Esophagus muscularis mucosa (tissue), 3 donors: ENCODE results near the gene APLP2.

Experiments used
- POLR2A ChIP-seq: fragments of 450-650 bp; IDR thresholded peaks from one replicate; pipeline ENCODE4 v1.6.1; 2017; ENCODE audit warnings: antibody characterized with exemption, moderate library complexity, mild to moderate bottlenecking, low read depth
- TF ChIP-seq, protein P1 (sequence below), 3 experiments: fragments of 200-600 bp in 2 of 3; fragments of 450-650 bp in 1 of 3; sonication (generic) in 2 of 3; IDR thresholded peaks; one replicate each; pipeline ENCODE4 v1.5.1; 2017 to 2019; ENCODE audit warnings: antibody characterized with exemption in 3 of 3, mild to moderate bottlenecking in 2 of 3, moderate library complexity in 1 of 3

GRCh38 chr11:130141561-130142341, 72.1 kb downstream of the APLP2 start:
- TF ChIP-seq, protein P1, sequence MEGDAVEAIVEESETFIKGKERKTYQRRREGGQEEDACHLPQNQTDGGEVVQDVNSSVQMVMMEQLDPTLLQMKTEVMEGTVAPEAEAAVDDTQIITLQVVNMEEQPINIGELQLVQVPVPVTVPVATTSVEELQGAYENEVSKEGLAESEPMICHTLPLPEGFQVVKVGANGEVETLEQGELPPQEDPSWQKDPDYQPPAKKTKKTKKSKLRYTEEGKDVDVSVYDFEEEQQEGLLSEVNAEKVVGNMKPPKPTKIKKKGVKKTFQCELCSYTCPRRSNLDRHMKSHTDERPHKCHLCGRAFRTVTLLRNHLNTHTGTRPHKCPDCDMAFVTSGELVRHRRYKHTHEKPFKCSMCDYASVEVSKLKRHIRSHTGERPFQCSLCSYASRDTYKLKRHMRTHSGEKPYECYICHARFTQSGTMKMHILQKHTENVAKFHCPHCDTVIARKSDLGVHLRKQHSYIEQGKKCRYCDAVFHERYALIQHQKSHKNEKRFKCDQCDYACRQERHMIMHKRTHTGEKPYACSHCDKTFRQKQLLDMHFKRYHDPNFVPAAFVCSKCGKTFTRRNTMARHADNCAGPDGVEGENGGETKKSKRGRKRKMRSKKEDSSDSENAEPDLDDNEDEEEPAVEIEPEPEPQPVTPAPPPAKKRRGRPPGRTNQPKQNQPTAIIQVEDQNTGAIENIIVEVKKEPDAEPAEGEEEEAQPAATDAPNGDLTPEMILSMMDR (IDR thresholded peaks at IDR 0.05), result no peak
- no peak for TF ChIP-seq POLR2A
